Kidney (tissue), 14 donors: ENCODE results near the gene TRIM71. TPM values are rescaled to one million over a fixed set of nuclear protein-coding genes. Genes with fewer than 3 reads are reported as not detected.
A peak's percentile ranks its signal among the peaks of the same experiment; 100 is the strongest.
"Not testable (repeated sequence)": the region's sequence is repeated elsewhere in the genome, so short reads cannot be mapped to it uniquely, and the experiment has no call there.

Experiments used
- DNase-seq, 5 donors: peaks; one replicate each; pipeline ENCODE4 v3.0.0-alpha.2; 2013 to 2020
- FAIRE-seq: peaks from 2 replicates; lab custom pipeline; 2012; peaks lifted over from hg19 to GRCh38; lab: Jason Lieb, UNC
- H3K27ac ChIP-seq, 2 donors: one replicate each; pipeline ENCODE4 v1.7.0; 2013; ENCODE audit warnings: low read depth in 2 of 2, low read length in 2 of 2, inconsistent platforms in 1 of 2
- H3K27me3 ChIP-seq: one replicate; pipeline ENCODE4 v1.7.1; 2013; ENCODE audit warnings: low read length, inconsistent platforms; ENCODE audit not compliant: control insufficient read depth, insufficient read depth
- H3K36me3 ChIP-seq, 3 donors: one replicate each; pipeline versions ENCODE4 v1.7.0 to v1.7.1; 2013; ENCODE audit warnings: low read length in 3 of 3, control low read depth in 1 of 3, inconsistent platforms in 1 of 3; ENCODE audit not compliant: insufficient read depth in 3 of 3, control insufficient read depth in 2 of 3
- H3K4me1 ChIP-seq, 3 donors: one replicate each; pipeline versions ENCODE4 v1.7.0 to v1.7.1; 2013; ENCODE audit warnings: low read length in 3 of 3, inconsistent platforms in 1 of 3, low read depth in 1 of 3; ENCODE audit not compliant: control insufficient read depth in 2 of 3, insufficient read depth in 2 of 3
- H3K4me3 ChIP-seq, 3 donors: one replicate each; pipeline versions ENCODE4 v1.7.0 to v1.8.1; 2013; ENCODE audit warnings: low read length in 3 of 3, control low read depth in 1 of 3, inconsistent platforms in 1 of 3
- H3K9ac ChIP-seq, 3 donors: one replicate each; pipeline versions ENCODE4 v1.7.0 to v1.7.1; 2013; ENCODE audit warnings: low read length in 3 of 3, control low read depth in 1 of 3, inconsistent platforms in 1 of 3
- H3K9me3 ChIP-seq, 3 donors: one replicate each; pipeline versions ENCODE4 v1.7.0 to v1.7.1; 2013; ENCODE audit warnings: low read length in 3 of 3, control low read depth in 1 of 3, inconsistent platforms in 1 of 3; ENCODE audit not compliant: control insufficient read depth in 2 of 3, insufficient read depth in 1 of 3
- intact Hi-C: fragments of 100-400 bp; cut with DNase I; formaldehyde crosslinking; loops from one replicate; pipeline ENCODE4 v1.11.1; 2022
- polyA plus RNA-seq: library from polyadenylated mRNA; stranded (reverse); fragments of 350-450 nt; fragmentation: Illumina TruSeq; extraction: RNeasy Lipid Tissue Mini Kit (QIAGEN cat#74804); gene quantifications from one replicate; pipeline ENCODE4 v1.2.3, GENCODE V29; 2014; ENCODE audit warnings: low read depth, low replicate concordance; ENCODE audit not compliant: insufficient read depth
- total RNA-seq: library from RNA; stranded (reverse); fragmentation: NEBNext Ultra II Directional; extraction: Animal tissue kit (Norgen Biotek cat#: 25700); gene quantifications from one replicate; pipeline ENCODE4 v1.2.1, GENCODE V29; 2021
- TF ChIP-seq, protein P1 (sequence below): IDR thresholded peaks from 3 replicates; pipeline ENCODE4 v1.5.1; 2012; ENCODE audit warnings: mild to moderate bottlenecking, moderate library complexity, borderline replicate concordance; ENCODE audit not compliant: insufficient read depth; ENCODE audit errors: extremely low read depth
- donor health status: control.
- donor health status: control.
- donor health status: control.
- donor health status: control.
- donor health status: control.
- donor health status: DM: yes; HTN: yes; CAD: no.
- donor health status: Normal renal cell carcinoma (clear cell type).

The TRIM71 gene
- total and polyA plus RNA-seq, 2 donors from 2014 or later, result 0.92 to 1.2 TPM

DNA sequence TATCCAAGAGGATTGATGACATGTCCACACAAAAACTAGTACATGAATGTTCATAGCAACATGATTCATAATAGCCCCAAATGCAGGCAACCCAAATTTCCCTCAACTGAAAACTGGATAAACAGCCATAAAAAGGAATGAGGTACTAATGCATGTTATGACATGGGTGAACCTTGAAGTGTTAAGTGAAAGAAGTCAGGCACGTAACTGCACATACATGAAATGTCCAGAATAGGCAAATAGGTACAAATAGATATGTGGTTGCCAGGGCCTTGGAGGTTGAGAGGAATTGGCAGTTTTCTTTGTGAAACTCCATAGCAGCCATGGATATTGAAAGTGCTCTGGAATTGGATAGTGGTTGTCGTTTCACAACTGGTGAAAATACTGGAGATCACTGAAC lies 81.5 kb downstream of the TRIM71 start:
- no peaks in the 10 kb centered on the region for H3K9me3 ChIP-seq
- DNase-seq, result no peak
- no peak overlapping the region for H3K9ac ChIP-seq
- no peak overlapping the region for H3K4me3 ChIP-seq
- H3K27ac ChIP-seq, result no peak overlapping the region
- peaks cover 0 to 3% (median 0%) of the 10 kb centered on the region in 3 donors for H3K4me1 ChIP-seq
- H3K27me3 ChIP-seq, result no peaks in the 10 kb centered on the region
- TF ChIP-seq, protein P1, sequence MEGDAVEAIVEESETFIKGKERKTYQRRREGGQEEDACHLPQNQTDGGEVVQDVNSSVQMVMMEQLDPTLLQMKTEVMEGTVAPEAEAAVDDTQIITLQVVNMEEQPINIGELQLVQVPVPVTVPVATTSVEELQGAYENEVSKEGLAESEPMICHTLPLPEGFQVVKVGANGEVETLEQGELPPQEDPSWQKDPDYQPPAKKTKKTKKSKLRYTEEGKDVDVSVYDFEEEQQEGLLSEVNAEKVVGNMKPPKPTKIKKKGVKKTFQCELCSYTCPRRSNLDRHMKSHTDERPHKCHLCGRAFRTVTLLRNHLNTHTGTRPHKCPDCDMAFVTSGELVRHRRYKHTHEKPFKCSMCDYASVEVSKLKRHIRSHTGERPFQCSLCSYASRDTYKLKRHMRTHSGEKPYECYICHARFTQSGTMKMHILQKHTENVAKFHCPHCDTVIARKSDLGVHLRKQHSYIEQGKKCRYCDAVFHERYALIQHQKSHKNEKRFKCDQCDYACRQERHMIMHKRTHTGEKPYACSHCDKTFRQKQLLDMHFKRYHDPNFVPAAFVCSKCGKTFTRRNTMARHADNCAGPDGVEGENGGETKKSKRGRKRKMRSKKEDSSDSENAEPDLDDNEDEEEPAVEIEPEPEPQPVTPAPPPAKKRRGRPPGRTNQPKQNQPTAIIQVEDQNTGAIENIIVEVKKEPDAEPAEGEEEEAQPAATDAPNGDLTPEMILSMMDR, result no peak
- no peak for FAIRE-seq
- H3K36me3 ChIP-seq, result no peaks in the 10 kb centered on the region
- intact Hi-C loops, result no loop called here

DNA sequence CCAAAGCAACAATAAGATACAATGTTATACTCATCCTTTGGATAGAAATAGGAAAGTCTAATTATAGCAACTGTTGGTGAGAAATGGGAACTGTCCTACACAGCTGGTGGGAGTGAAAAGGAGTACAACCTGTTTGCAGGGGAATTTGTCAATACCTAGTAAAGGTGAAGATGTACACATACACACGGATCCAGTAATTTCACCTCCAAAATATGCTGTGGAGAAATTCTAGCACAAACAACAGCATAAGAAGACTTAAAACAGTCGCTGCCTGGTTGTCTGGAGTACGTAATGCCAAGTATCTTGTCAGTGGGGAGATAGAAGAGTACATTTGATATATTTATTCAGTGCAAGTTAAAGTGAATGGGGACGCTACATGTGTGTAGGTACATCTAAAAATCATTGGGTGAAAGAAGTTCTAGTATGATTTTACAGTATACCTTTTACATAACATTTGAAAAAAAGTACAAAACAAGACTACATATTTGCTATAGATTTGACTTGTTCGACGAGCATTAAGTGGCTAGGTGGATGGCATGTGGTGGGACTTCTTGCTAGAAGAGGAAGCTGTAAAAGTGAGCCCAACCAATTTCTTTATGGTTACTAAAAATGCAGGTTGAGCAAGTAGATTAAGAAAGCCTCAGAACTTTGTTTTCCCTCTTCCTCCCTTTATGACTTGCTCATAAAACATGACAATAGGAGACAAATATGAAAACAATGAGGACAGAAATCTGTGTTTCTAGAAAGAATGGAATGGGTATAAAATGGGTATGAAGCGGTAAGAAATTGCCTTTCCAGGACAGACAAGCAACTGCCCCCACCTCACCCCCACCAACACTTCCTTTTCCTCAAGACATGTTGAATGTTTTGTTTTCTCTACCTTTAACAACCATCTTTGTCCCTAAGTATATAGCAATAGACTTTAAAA lies 83.5 kb downstream of the TRIM71 start:
- no peak for FAIRE-seq
- DNase-seq, result no peak
- no peak overlapping the region for H3K4me3 ChIP-seq
- TF ChIP-seq, protein P1, result no peak
- no peak overlapping the region for H3K27ac ChIP-seq
- peaks cover 0 to 3% (median 0%) of the 10 kb centered on the region in 3 donors for H3K4me1 ChIP-seq
- H3K9ac ChIP-seq, result no peak overlapping the region
- intact Hi-C loops, result no loop called here
- H3K9me3 ChIP-seq, result no peaks in the 10 kb centered on the region
- no peaks in the 10 kb centered on the region for H3K27me3 ChIP-seq
- H3K36me3 ChIP-seq, result no peaks in the 10 kb centered on the region

DNA sequence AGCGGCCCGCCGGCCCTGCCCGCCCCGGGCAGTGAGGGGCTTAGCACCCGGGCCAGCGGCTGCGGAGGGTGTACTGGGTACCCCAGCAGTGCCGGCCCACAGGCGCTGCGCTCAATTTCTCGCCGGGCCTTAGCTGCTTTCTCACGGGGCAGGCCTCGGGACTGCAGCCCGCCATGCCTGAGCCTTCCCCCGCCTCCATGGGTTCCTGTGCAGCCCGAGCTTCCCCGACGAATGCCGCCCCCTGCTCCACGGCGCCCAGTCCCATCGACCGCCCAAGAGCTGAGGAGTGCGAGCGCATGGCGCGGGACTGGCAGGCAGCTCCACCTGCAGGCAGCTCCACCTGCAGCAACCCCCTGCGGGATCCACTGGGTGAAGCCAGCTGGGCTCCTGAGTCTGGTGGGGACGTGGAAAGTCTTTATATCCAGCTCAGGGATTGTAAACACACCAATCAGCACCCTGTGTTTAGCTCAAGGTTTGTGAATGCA lies 85.1 kb downstream of the TRIM71 start:
- TF ChIP-seq, protein P1, result peak; percentile 44
- H3K4me3 ChIP-seq, FAIRE-seq, intact Hi-C loops, H3K4me1 ChIP-seq, H3K27ac ChIP-seq, H3K27me3 ChIP-seq, H3K9ac ChIP-seq, H3K9me3 ChIP-seq, H3K36me3 ChIP-seq: not testable (repeated sequence)
- peak; percentile 64 to 80 (median 74) for DNase-seq
